Endothelial cell of umbilical vein (primary cell): ENCODE results near the gene PIKFYVE. TPM values are rescaled to one million over a fixed set of nuclear protein-coding genes. Genes with fewer than 3 reads are reported as not detected.

Experiments used
- BruUV-seq: library from RNA; stranded (reverse); fragments of 400-500 nt; replicated peaks from 2 replicates; lab custom pipeline; 2021; lab: Mats Ljungman, UMichigan
- CTCF ChIA-PET: fragments of 300-600, 350-600 bp; sonication (Branson Sonifier 250); formaldehyde crosslinking; loops from one replicate; lab custom pipeline; 2021; ENCODE audit warnings: antibody characterized with exemption, inconsistent platforms; lab: Charles Lee
- POLR2A ChIA-PET: fragments of 300-600, 350-600 bp; sonication (Branson Sonifier 250); formaldehyde crosslinking; loops from one replicate; lab custom pipeline; 2021; ENCODE audit warnings: antibody characterized with exemption, inconsistent platforms; lab: Charles Lee
- DNase-seq: peaks from one replicate; pipeline ENCODE4 v3.0.0-alpha.2; 2011; ENCODE audit warnings: low read depth, low spot score
- FAIRE-seq: peaks from 2 replicates; lab custom pipeline; 2011; peaks lifted over from hg19 to GRCh38; lab: Jason Lieb, UNC
- H2AFZ ChIP-seq: 2 replicates; pipeline ENCODE4 v1.6.0; 2012; ENCODE audit warnings: low read depth, low read length, control low read depth, inconsistent platforms
- H3K27ac ChIP-seq: 2 replicates; pipeline ENCODE4 v1.5.1; 2011; ENCODE audit warnings: low read depth, mild to moderate bottlenecking, control low read depth, low read length, moderate library complexity; ENCODE audit not compliant: insufficient read depth
- H3K27me3 ChIP-seq, 2 experiments: 2 replicates each; pipeline versions ENCODE4 v1.6.0 to v1.6.1; 2011; ENCODE audit warnings: low read length in 2 of 2, mixed read lengths in 1 of 2; ENCODE audit not compliant: control insufficient read depth in 2 of 2, insufficient read depth in 2 of 2
- H3K36me3 ChIP-seq, 2 experiments: 2 replicates in 1 of 2; 3 replicates in 1 of 2; pipeline ENCODE4 v1.5.1; 2011; ENCODE audit warnings: low read length in 2 of 2, mild to moderate bottlenecking in 1 of 2, moderate library complexity in 1 of 2; ENCODE audit not compliant: control insufficient read depth in 2 of 2, insufficient read depth in 2 of 2; ENCODE audit errors: extremely low read depth in 1 of 2
- H3K4me1 ChIP-seq: 3 replicates; pipeline ENCODE4 v1.5.1; 2011; ENCODE audit warnings: mild to moderate bottlenecking, low read length; ENCODE audit not compliant: control insufficient read depth, insufficient read depth; ENCODE audit errors: extremely low read depth
- H3K4me2 ChIP-seq: 2 replicates; pipeline ENCODE4 v1.6.1; 2011; ENCODE audit warnings: low read length, control low read depth, mixed read lengths; ENCODE audit not compliant: insufficient read depth
- H3K4me3 ChIP-seq, 3 experiments: fragments of 200-600 bp in 1 of 3; sonication (generic), shearing (Covaris generic) in 1 of 3; replicated peaks in 1 of 3; 2 replicates each; pipeline ENCODE4 v1.5.1; 2011 to 2016; ENCODE audit warnings: control low read depth in 3 of 3, low read length in 3 of 3, mild to moderate bottlenecking in 2 of 3, inconsistent platforms in 1 of 3, low read depth in 1 of 3, moderate library complexity in 1 of 3; ENCODE audit not compliant: insufficient read depth in 1 of 3
- H3K79me2 ChIP-seq: 2 replicates; pipeline ENCODE4 v1.6.0; 2012; ENCODE audit warnings: low read length, inconsistent platforms; ENCODE audit not compliant: control insufficient read depth, insufficient read depth
- H3K9ac ChIP-seq: replicated peaks from 2 replicates; pipeline ENCODE3; 2011; ENCODE audit warnings: low read length, control low read depth; ENCODE audit not compliant: insufficient read depth; ENCODE audit errors: extremely low read depth
- H3K9me1 ChIP-seq: replicated peaks from 3 replicates; pipeline ENCODE4 v1.6.0; 2011; ENCODE audit warnings: mild to moderate bottlenecking, low read length; ENCODE audit not compliant: control insufficient read depth, insufficient read depth; ENCODE audit errors: extremely low read depth
- H3K9me3 ChIP-seq: replicated peaks from 2 replicates; pipeline ENCODE4 v1.5.1; 2012; ENCODE audit warnings: low read length, inconsistent platforms; ENCODE audit not compliant: control insufficient read depth, insufficient read depth
- H4K20me1 ChIP-seq: replicated peaks from 2 replicates; pipeline ENCODE3; 2011; ENCODE audit warnings: mild to moderate bottlenecking, low read length; ENCODE audit not compliant: control insufficient read depth, insufficient read depth; ENCODE audit errors: extremely low read depth
- CTCF ChIP-seq, 2 donors: IDR thresholded peaks; 1 replicate in 1 of 2; 2 replicates in 1 of 2; pipeline ENCODE4 v1.5.1; 2011; ENCODE audit warnings: low read length in 2 of 2, mild to moderate bottlenecking in 2 of 2, moderate library complexity in 2 of 2, control low read depth in 1 of 2, inconsistent platforms in 1 of 2, low read depth in 1 of 2; ENCODE audit not compliant: insufficient read depth in 1 of 2; ENCODE audit errors: extremely low read depth in 1 of 2
- EZH2 ChIP-seq: IDR thresholded peaks from 2 replicates; pipeline ENCODE4 v1.6.1; 2012; ENCODE audit warnings: borderline replicate concordance, low read depth, mild to moderate bottlenecking, moderate library complexity, low read length, inconsistent platforms; ENCODE audit not compliant: severe bottlenecking
- FOS ChIP-seq: IDR thresholded peaks from 2 replicates; pipeline ENCODE4 v1.6.1; 2011; ENCODE audit warnings: mild to moderate bottlenecking, low read length, moderate library complexity, borderline replicate concordance; ENCODE audit not compliant: insufficient read depth
- GATA2 ChIP-seq: IDR thresholded peaks from 2 replicates; pipeline ENCODE4 v1.7.0; 2011; ENCODE audit warnings: low read depth, mild to moderate bottlenecking, moderate library complexity, mixed read lengths, low read length; ENCODE audit not compliant: insufficient read length, insufficient read depth
- JUN ChIP-seq: IDR thresholded peaks from 2 replicates; pipeline ENCODE4 v1.6.1; 2011; ENCODE audit warnings: borderline replicate concordance, low read depth; ENCODE audit not compliant: insufficient read length, insufficient read depth
- MAX ChIP-seq: IDR thresholded peaks from 2 replicates; pipeline ENCODE4 v1.6.1; 2011; ENCODE audit not compliant: insufficient read depth, insufficient read length
- MYC ChIP-seq: IDR thresholded peaks from one replicate; pipeline ENCODE4 v1.6.1; 2011; ENCODE audit warnings: mild to moderate bottlenecking, low read depth, low read length
- POLR2A ChIP-seq: IDR thresholded peaks from 2 replicates; pipeline ENCODE4 v1.6.1; 2012; ENCODE audit warnings: low read depth, mild to moderate bottlenecking, control low read depth, low read length
- POLR2AphosphoS5 ChIP-seq: IDR thresholded peaks from 2 replicates; pipeline ENCODE4 v1.6.1; 2012; ENCODE audit warnings: low read depth, mild to moderate bottlenecking, control low read depth, low read length, moderate library complexity; ENCODE audit not compliant: insufficient read depth
- dilution Hi-C: fragments of 300-500 bp; cut with MboI; formaldehyde crosslinking; loops from one replicate; pipeline ENCODE4 v1.15.0; 2019; ENCODE audit warnings: low sequenced_read_pairs; ENCODE audit not compliant: extremely low pct_ligation_motif_present
- intact Hi-C: fragments of 100-400 bp; cut with micrococcal nuclease; formaldehyde crosslinking; loops from one replicate; pipeline ENCODE4 v1.10.0; 2022
- polyA plus RNA-seq, 4 experiments: library from polyadenylated mRNA; depleted of rRNA in 3 of 4; stranded (reverse) in 3 of 4; unstranded in 1 of 4; fragments of >200 nt; gene quantifications; 2 replicates each; pipeline versions ENCODE4 v1.2.1 to v1.2.3, GENCODE V29; 2011 to 2012; ENCODE audit warnings: missing spikeins in 1 of 4
- total RNA-seq: library from RNA; stranded (reverse); gene quantifications from 2 replicates; pipeline ENCODE4 v1.2.3, GENCODE V29; 2021

Gene PIKFYVE
- total and polyA plus RNA-seq, 2 donors (not counting 3 experiments of a cell fraction or from before 2014, with no cell fraction given): 9.0 to 28.2 TPM

GRCh38 chr2:208249296-208249695, 16.8 kb upstream of the PIKFYVE start:
- CTCF ChIA-PET: interaction anchor here (0.9 to 1.5 kb wide), 2 partner anchors 12 to 75 kb away, joined by 3 read pairs; no protein-coding TSS in a partner anchor
- Histone ChIP-seq H3K4me1 (peaks cover 28% of the 10 kb centered on the region), H4K20me1 (no peaks in the 10 kb centered on the region), H3K36me3 (peaks cover 7 to 38% of the 10 kb centered on the region in 2 experiments), H3K9ac (no peak overlapping the region), H3K9me1 (no peaks in the 10 kb centered on the region), H3K79me2 (peaks cover 4% of the 10 kb centered on the region), H3K27ac (no peak overlapping the region), H3K4me3 (no peak overlapping the region), H3K9me3 (no peaks in the 10 kb centered on the region), H3K4me2 (no peak overlapping the region), H2AFZ (no peak overlapping the region), H3K27me3 (no peaks in the 10 kb centered on the region)
- intact Hi-C loops (no loop called here), dilution Hi-C loops (no loop called here)
- FAIRE-seq (no peak), DNase-seq (no peak)
- POLR2A ChIA-PET: no interaction called here
- TF ChIP-seq CTCF (IDR thresholded peaks at IDR 0.05; ENCODE audit: extremely low read depth in 1 of 2, insufficient read depth in 1 of 2, low read depth in 1 of 2, low read length in 2 of 2) (no peak), POLR2A (no peak), FOS (no peak), MYC (no peak)
- no TSS peak for BruUV-seq

GRCh38 chr2:208250388-208250787, 15.7 kb upstream of the PIKFYVE start:
- dilution Hi-C loops: no loop called here
- CTCF ChIA-PET: interaction anchor here (6.6 kb wide), 1 partner anchor 74 kb away, joined by 90 read pairs; no protein-coding TSS in a partner anchor
- Histone ChIP-seq H3K79me2 (peaks cover 6% of the 10 kb centered on the region), H3K27me3 (no peaks in the 10 kb centered on the region), H3K4me2 (no peak overlapping the region), H3K9ac (no peak overlapping the region), H3K9me1 (no peaks in the 10 kb centered on the region), H3K4me1 (peaks cover 28% of the 10 kb centered on the region), H3K36me3 (peaks cover 7 to 38% of the 10 kb centered on the region in 2 experiments), H4K20me1 (no peaks in the 10 kb centered on the region), H3K4me3 (no peak overlapping the region), H3K27ac (no peak overlapping the region), H2AFZ (no peak overlapping the region), H3K9me3 (no peaks in the 10 kb centered on the region)
- POLR2A ChIA-PET: no interaction called here
- peak; percentile 33 for DNase-seq
- no TSS peak for BruUV-seq
- intact Hi-C loops: loop anchor here (10.0 kb wide), 1 partner anchor 486 kb away; the partner anchor contains the start of gene FZD5
- FAIRE-seq: no peak
- TF ChIP-seq GATA2 (no peak), MAX (no peak), POLR2A (no peak), FOS (no peak), JUN (no peak), CTCF (IDR thresholded peaks at IDR 0.05; ENCODE audit: extremely low read depth in 1 of 2, insufficient read depth in 1 of 2, low read depth in 1 of 2, low read length in 2 of 2) (no peak), EZH2 (no peak), POLR2AphosphoS5 (no peak), MYC (no peak)
